DND-41 (cell line): Measurements from ENCODE around the gene DTWD1.

Experiments
- ATAC-seq: fragments of 200-7000 bp; cut with Tn5 transposase; 3 replicates; pipeline ENCODE4 v1.9.1; 2021; ENCODE audit warnings: low read depth; ENCODE audit not compliant: insufficient read depth
- DNase-seq: peaks from one replicate; pipeline ENCODE4 v3.0.0-alpha.2; 2020
- H2AFZ ChIP-seq: 2 replicates; pipeline ENCODE4 v1.6.0; 2012; ENCODE audit warnings: low read depth, low read length
- H3K27ac ChIP-seq: 2 replicates; pipeline ENCODE4 v1.5.1; 2012; ENCODE audit warnings: low read length, inconsistent platforms
- H3K27me3 ChIP-seq: fragments of 200-600 bp; sonication (generic); 2 replicates; pipeline ENCODE4 v1.6.0; 2012; ENCODE audit warnings: low read length, mild to moderate bottlenecking, inconsistent platforms; ENCODE audit not compliant: insufficient read depth, poor library complexity
- H3K36me3 ChIP-seq: 2 replicates; pipeline ENCODE4 v1.5.1; 2012; ENCODE audit warnings: low read length, inconsistent platforms; ENCODE audit not compliant: insufficient read depth
- H3K4me1 ChIP-seq: 2 replicates; pipeline ENCODE4 v1.5.1; 2012; ENCODE audit warnings: mild to moderate bottlenecking, low read length; ENCODE audit not compliant: insufficient read depth
- H3K4me2 ChIP-seq: 2 replicates; pipeline ENCODE4 v1.6.0; 2012; ENCODE audit warnings: mild to moderate bottlenecking, moderate library complexity, low read length, inconsistent platforms; ENCODE audit not compliant: insufficient read depth
- H3K4me3 ChIP-seq, 2 experiments: fragments of 200-600 bp in 1 of 2; shearing (Covaris generic) in 1 of 2; 2 replicates each; pipeline ENCODE4 v1.5.1; 2012 to 2016; ENCODE audit warnings: inconsistent platforms in 2 of 2, low read length in 2 of 2, mild to moderate bottlenecking in 2 of 2, low read depth in 1 of 2, moderate library complexity in 1 of 2
- H3K79me2 ChIP-seq: 2 replicates; pipeline ENCODE4 v1.6.0; 2012; ENCODE audit warnings: low read length, inconsistent platforms; ENCODE audit not compliant: insufficient read depth
- H3K9ac ChIP-seq: 2 replicates; pipeline ENCODE4 v1.6.0; 2012; ENCODE audit warnings: low read depth, mild to moderate bottlenecking, inconsistent platforms, low read length, moderate library complexity
- H3K9me3 ChIP-seq: 2 replicates; pipeline ENCODE4 v1.5.1; 2012; ENCODE audit warnings: low read length, moderate library complexity, mild to moderate bottlenecking, inconsistent platforms; ENCODE audit not compliant: insufficient read depth, severe bottlenecking
- H4K20me1 ChIP-seq: 2 replicates; pipeline ENCODE4 v1.6.0; 2012; ENCODE audit warnings: low read length; ENCODE audit not compliant: insufficient read depth
- EZH2 ChIP-seq: IDR thresholded peaks from 3 replicates; pipeline ENCODE4 v1.6.1; 2012; ENCODE audit warnings: borderline replicate concordance, low read depth, mild to moderate bottlenecking, moderate library complexity, low read length, inconsistent platforms; ENCODE audit not compliant: severe bottlenecking
- TF ChIP-seq, protein P1 (sequence below): IDR thresholded peaks from 2 replicates; pipeline ENCODE4 v1.5.1; 2012; ENCODE audit warnings: borderline replicate concordance, low read length, moderate library complexity, mild to moderate bottlenecking; ENCODE audit not compliant: poor library complexity, severe bottlenecking; ENCODE audit errors: extremely low read depth

DTWD1 gene

DNA sequence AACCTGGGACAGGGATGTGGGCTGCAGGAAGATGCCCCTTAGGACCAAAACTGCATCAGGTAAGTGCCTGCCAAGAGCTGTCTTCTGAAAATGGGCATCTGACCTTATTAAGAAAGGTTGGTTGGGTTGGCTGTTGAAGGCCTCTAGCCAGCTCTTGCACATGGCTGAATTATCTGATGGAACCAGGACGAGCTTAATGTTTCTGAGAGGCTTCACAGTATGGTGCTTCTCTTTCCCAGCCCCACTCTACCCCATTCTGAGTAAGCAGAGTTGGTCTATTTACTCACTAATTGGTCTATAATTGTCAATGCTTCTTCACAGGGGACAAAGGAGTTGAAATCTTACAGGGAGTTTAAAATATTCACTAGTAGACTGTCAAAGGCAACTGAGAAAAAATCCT is 48.4 kb downstream of the DTWD1 start:
- no peak for DNase-seq

DNA sequence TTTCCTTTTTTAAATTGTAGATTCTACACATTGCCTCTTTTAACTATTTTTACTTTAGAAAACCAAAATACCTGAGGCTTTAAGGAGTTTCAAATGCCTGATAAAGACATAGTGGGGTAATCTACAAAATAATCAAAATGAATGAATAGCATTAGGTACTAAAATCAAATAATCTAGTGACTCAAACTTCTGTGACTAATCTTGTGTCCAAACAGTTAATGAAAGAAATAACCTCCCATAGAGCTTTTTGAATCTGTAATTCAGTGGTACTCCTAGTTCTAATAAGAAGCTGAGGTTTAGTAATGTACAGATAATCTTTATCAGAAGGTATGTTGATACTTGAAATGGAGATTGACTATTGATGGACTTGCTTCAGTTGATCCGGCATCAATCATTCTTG is 53.0 kb downstream of the DTWD1 start:
- Histone ChIP-seq H3K79me2 (no peaks in the 10 kb centered on the region), H3K27me3 (no peaks in the 10 kb centered on the region), H4K20me1 (no peaks in the 10 kb centered on the region), H3K27ac (no peak overlapping the region), H3K4me2 (no peak overlapping the region), H3K9ac (no peak overlapping the region), H3K36me3 (no peaks in the 10 kb centered on the region), H3K4me3 (no peak overlapping the region), H3K9me3 (no peaks in the 10 kb centered on the region), H2AFZ (no peak overlapping the region), H3K4me1 (no peaks in the 10 kb centered on the region)
- DNase-seq, result no peak
- TF ChIP-seq EZH2, result no peak
- TF ChIP-seq, protein P1, sequence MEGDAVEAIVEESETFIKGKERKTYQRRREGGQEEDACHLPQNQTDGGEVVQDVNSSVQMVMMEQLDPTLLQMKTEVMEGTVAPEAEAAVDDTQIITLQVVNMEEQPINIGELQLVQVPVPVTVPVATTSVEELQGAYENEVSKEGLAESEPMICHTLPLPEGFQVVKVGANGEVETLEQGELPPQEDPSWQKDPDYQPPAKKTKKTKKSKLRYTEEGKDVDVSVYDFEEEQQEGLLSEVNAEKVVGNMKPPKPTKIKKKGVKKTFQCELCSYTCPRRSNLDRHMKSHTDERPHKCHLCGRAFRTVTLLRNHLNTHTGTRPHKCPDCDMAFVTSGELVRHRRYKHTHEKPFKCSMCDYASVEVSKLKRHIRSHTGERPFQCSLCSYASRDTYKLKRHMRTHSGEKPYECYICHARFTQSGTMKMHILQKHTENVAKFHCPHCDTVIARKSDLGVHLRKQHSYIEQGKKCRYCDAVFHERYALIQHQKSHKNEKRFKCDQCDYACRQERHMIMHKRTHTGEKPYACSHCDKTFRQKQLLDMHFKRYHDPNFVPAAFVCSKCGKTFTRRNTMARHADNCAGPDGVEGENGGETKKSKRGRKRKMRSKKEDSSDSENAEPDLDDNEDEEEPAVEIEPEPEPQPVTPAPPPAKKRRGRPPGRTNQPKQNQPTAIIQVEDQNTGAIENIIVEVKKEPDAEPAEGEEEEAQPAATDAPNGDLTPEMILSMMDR, result no peak
- ATAC-seq, result no peak

More for the DNA sequence above, 48.4 kb downstream of the DTWD1 start:
- Histone ChIP-seq H3K27me3 (no peaks in the 10 kb centered on the region), H3K27ac (no peak overlapping the region), H2AFZ (no peak overlapping the region), H3K4me2 (no peak overlapping the region), H3K4me1 (no peaks in the 10 kb centered on the region), H4K20me1 (no peaks in the 10 kb centered on the region), H3K79me2 (no peaks in the 10 kb centered on the region), H3K36me3 (no peaks in the 10 kb centered on the region), H3K9me3 (no peaks in the 10 kb centered on the region), H3K4me3 (no peak overlapping the region), H3K9ac (no peak overlapping the region)
- TF ChIP-seq, protein P1, result no peak
- TF ChIP-seq EZH2, result no peak
- no peak for ATAC-seq

DNA sequence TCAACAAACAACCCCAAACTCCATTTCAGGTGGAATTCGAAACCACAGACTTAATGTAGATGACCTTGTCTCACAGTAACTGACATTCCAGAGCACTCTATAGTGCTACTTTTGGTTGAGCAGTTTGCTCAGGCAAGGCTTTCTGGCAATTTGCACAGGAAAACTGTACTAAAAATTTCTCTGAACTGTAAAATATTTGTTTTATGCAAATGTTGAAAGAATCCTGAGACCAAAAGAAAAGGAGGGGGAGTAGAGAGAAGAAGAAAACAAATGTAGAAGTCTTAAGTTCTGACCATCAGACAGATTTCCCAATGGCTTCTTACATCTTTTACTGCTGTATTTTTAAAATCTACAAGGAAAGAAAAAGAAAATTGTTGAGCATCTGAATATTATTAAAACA is 53.5 kb downstream of the DTWD1 start:
- H3K27me3 ChIP-seq, result no peaks in the 10 kb centered on the region
- H3K36me3 ChIP-seq, result no peaks in the 10 kb centered on the region
- no peak for ATAC-seq
- H3K4me2 ChIP-seq, result no peak overlapping the region
- no peak overlapping the region for H3K9ac ChIP-seq
- H3K9me3 ChIP-seq, result no peaks in the 10 kb centered on the region
- no peak overlapping the region for H3K27ac ChIP-seq
- no peaks in the 10 kb centered on the region for H3K79me2 ChIP-seq
- H2AFZ ChIP-seq, result no peak overlapping the region
- H3K4me1 ChIP-seq, result no peaks in the 10 kb centered on the region
- TF ChIP-seq, protein P1, result no peak
- TF ChIP-seq EZH2, result no peak
- DNase-seq, result no peak
- H4K20me1 ChIP-seq, result no peaks in the 10 kb centered on the region
- no peak overlapping the region for H3K4me3 ChIP-seq

DNA sequence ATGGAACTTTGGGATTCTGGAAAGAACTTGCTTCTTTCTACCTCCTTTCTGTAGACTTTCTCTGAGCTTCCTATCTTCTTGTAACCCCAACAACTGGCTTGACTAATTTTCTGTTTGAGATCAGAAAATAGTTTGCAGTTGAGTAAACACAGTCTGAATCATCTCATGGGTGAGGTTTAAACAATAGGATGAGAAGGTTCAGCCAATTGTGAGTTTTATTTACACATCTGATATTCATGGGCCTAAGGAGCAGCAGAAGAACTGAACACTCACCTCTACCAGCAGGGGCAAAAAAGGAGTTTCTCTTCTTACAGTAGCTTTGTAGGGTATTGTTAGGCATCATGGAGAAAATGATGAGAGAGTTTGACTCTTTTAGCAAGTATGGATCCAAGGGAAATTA is 54.2 kb downstream of the DTWD1 start:
- Histone ChIP-seq H3K27me3 (no peaks in the 10 kb centered on the region), H2AFZ (no peak overlapping the region), H3K27ac (no peak overlapping the region), H3K79me2 (no peaks in the 10 kb centered on the region), H3K9ac (no peak overlapping the region), H4K20me1 (no peaks in the 10 kb centered on the region), H3K4me3 (no peak overlapping the region), H3K4me2 (no peak overlapping the region), H3K36me3 (no peaks in the 10 kb centered on the region), H3K4me1 (no peaks in the 10 kb centered on the region), H3K9me3 (no peaks in the 10 kb centered on the region)
- TF ChIP-seq, protein P1, result no peak
- TF ChIP-seq EZH2, result no peak
- DNase-seq, result no peak
- ATAC-seq, result no peak
